ENCODE results near the gene TBC1D19.

TBC1D19 gene

DNA sequence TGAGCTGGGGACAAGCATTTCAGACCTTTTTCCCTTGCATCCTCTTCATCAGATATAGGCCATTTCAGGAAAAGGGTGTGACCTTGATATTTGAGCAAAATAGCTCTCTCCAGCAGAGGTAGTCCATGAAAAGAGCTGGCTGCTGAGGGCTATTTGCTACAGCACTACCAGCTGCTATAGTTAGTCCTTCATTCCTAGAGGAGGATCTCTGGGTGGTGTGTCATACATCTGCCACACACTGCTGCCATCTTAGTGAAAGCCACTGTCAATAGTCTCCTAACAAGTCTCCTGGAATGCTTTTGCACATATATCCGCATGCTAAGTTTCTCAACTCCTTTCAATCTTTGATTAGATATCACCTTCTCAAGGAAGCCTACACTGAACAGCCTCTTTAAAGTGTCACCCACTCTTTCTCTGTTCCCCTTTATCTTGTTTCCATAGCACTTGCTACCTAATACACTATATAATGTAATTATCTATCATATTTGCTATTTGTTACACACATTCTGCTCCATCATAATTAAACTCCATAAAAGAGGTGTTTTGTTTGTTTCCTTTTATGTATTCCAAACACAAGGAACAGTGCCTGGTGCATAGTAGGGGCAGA lies 131.9 kb downstream of the TBC1D19 start:
- DNase-seq, result no peak
- Histone ChIP-seq H3K4me3 (ENCODE audit: low read depth, low read length) (no peak overlapping the region), H3K4me1 (no peaks in the 10 kb centered on the region), H3K36me3 (no peaks in the 10 kb centered on the region), H3K27me3 (no peaks in the 10 kb centered on the region), H3K9me3 (no peaks in the 10 kb centered on the region)
- TF ChIP-seq, protein P1, sequence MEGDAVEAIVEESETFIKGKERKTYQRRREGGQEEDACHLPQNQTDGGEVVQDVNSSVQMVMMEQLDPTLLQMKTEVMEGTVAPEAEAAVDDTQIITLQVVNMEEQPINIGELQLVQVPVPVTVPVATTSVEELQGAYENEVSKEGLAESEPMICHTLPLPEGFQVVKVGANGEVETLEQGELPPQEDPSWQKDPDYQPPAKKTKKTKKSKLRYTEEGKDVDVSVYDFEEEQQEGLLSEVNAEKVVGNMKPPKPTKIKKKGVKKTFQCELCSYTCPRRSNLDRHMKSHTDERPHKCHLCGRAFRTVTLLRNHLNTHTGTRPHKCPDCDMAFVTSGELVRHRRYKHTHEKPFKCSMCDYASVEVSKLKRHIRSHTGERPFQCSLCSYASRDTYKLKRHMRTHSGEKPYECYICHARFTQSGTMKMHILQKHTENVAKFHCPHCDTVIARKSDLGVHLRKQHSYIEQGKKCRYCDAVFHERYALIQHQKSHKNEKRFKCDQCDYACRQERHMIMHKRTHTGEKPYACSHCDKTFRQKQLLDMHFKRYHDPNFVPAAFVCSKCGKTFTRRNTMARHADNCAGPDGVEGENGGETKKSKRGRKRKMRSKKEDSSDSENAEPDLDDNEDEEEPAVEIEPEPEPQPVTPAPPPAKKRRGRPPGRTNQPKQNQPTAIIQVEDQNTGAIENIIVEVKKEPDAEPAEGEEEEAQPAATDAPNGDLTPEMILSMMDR (IDR thresholded peaks at IDR 0.05; ENCODE audit: low read depth, low read length), result no peak

DNA sequence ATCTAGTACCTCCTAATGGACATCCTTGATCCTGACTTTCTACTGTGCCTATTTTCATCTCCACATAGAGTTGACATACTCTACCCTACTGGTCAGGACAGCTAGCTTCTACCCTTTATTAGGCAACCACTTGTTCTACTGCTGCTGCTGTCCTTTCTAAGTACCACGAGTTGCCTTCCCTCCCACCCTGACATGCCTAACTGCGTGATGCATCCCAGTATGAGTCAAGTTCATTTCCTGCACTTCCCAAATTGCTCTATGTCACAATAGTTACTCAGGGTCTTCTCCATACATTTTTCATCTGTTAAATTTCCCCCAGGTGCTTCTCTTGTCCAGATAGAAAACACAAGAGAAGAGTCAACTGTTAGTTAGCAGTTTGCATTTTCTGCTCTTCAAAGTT lies 133.4 kb downstream of the TBC1D19 start:
- TF ChIP-seq, protein P1 (IDR thresholded peaks at IDR 0.05; ENCODE audit: low read depth, low read length), result no peak
- no peak overlapping the region for H3K4me3 ChIP-seq (ENCODE audit: low read depth, low read length)
- no peaks in the 10 kb centered on the region for H3K9me3 ChIP-seq
- no peaks in the 10 kb centered on the region for H3K27me3 ChIP-seq
- no peaks in the 10 kb centered on the region for H3K36me3 ChIP-seq
- no peaks in the 10 kb centered on the region for H3K4me1 ChIP-seq
- no peak for DNase-seq

DNA sequence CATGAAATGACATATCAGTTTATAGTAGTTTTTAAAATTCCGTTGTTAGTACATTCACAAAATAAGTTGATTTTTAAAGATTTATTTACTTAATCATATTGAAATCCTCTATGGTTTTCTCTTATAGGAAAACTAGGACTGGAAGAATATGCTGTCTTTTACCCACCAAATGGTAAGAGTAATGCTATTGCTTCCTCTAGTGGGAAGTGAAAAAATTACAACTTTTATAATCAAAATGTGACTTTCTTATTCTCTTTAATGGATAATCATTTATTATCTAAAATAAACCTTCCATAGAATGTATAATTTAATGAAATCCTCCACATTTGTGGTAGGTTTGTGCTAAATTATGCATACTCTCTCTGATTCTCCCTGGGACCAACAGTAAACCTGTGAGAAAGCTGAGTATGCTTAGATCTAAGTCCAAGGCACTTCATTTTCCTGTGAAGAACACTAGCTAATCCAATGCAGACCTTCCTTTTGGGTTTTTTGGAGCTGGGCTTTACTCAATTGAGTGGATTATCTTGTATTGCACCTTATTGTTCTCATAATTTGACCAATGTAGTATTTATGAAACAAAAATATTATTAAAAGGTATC lies 136.2 kb downstream of the TBC1D19 start:
- Histone ChIP-seq H3K4me1 (no peaks in the 10 kb centered on the region), H3K4me3 (ENCODE audit: low read depth, low read length) (no peak overlapping the region), H3K27me3 (no peaks in the 10 kb centered on the region), H3K9me3 (no peaks in the 10 kb centered on the region), H3K36me3 (no peaks in the 10 kb centered on the region)
- TF ChIP-seq, protein P1 (IDR thresholded peaks at IDR 0.05; ENCODE audit: low read depth, low read length), result peak; percentile 55
- no peak for DNase-seq

GRCh38 chr4:26721685-26722084 lies 137.8 kb downstream of the TBC1D19 start:
- H3K36me3 ChIP-seq, result no peaks in the 10 kb centered on the region
- TF ChIP-seq, protein P1 (IDR thresholded peaks at IDR 0.05; ENCODE audit: low read depth, low read length), result no peak

GRCh38 chr4:26723216-26723615 lies 139.3 kb downstream of the TBC1D19 start:
- Histone ChIP-seq H3K36me3 (no peaks in the 10 kb centered on the region), H3K27me3 (no peaks in the 10 kb centered on the region), H3K4me3 (ENCODE audit: low read depth, low read length) (no peak overlapping the region), H3K4me1 (no peaks in the 10 kb centered on the region), H3K9me3 (no peaks in the 10 kb centered on the region)
- TF ChIP-seq, protein P1 (IDR thresholded peaks at IDR 0.05; ENCODE audit: low read depth, low read length), result no peak
- DNase-seq, result no peak

More at GRCh38 chr4:26721685-26722084, 137.8 kb downstream of the TBC1D19 start:
- DNase-seq, result no peak
- Histone ChIP-seq H3K4me3 (ENCODE audit: low read depth, low read length) (no peak overlapping the region), H3K4me1 (no peaks in the 10 kb centered on the region), H3K9me3 (no peaks in the 10 kb centered on the region), H3K27me3 (no peaks in the 10 kb centered on the region)

- TF ChIP-seq, protein P1 (IDR thresholded peaks at IDR 0.05; ENCODE audit: low read depth, low read length), result no peak
- no peaks in the 10 kb centered on the region for H3K4me1 ChIP-seq
- no peaks in the 10 kb centered on the region for H3K9me3 ChIP-seq
- H3K36me3 ChIP-seq, result no peaks in the 10 kb centered on the region
- no peaks in the 10 kb centered on the region for H3K27me3 ChIP-seq
- H3K4me3 ChIP-seq (ENCODE audit: low read depth, low read length), result no peak overlapping the region
- DNase-seq, result no peak
Observed at GRCh38 chr4:26724534-26724933, 140.7 kb downstream of the TBC1D19 start.
